Measurements from ENCODE around the gene KBTBD13.

GRCh38 chr15:65082303-65082953 is 5.9 kb downstream of the KBTBD13 start:
- TF ChIP-seq EZH2phosphoT487 (IDR thresholded peaks at IDR 0.05; ENCODE audit: borderline replicate concordance) (no peak), CTCF (conservative IDR thresholded peaks at IDR 0.05; ENCODE audit: low read length) (no peak)
